HepG2 (cell line): ENCODE data around the gene GLOD5. TPM values are rescaled to one million over a fixed set of nuclear protein-coding genes. Genes with fewer than 3 reads are reported as not detected.

Experiments
- ATAC-seq: fragments of 200-7000 bp; cut with Tn5 transposase; 3 replicates; pipeline ENCODE4 v1.9.1; 2020; ENCODE audit warnings: mild to moderate bottlenecking, moderate library complexity
- BruUV-seq: library from RNA; stranded (reverse); fragments of 400-500 nt; replicated peaks from 2 replicates; lab custom pipeline; 2021; lab: Mats Ljungman, UMichigan
- CTCF ChIA-PET: fragments of 300-600 bp; formaldehyde crosslinking; extraction: SDS; loops from one replicate; lab custom pipeline; 2021; ENCODE audit warnings: low total read pairs, inconsistent platforms, low intra/inter-chr PET ratio; lab: Yijun Ruan, JAX
- POLR2A ChIA-PET: fragments of 350-600 bp; sonication (Branson Sonifier 250); formaldehyde crosslinking; loops from one replicate; lab custom pipeline; 2020; ENCODE audit warnings: antibody characterized with exemption, inconsistent platforms; lab: Yijun Ruan, JAX
- DNase-seq: peaks from one replicate; pipeline ENCODE4 v3.0.0-alpha.2; 2015; ENCODE audit warnings: low spot score
- FAIRE-seq: peaks from 3 replicates; lab custom pipeline; 2011; peaks lifted over from hg19 to GRCh38; lab: Jason Lieb, UNC
- H2AFZ ChIP-seq: one replicate; pipeline ENCODE4 v1.6.1; 2011; ENCODE audit warnings: low read length, inconsistent platforms
- H3K27ac ChIP-seq: fragments of 300-600 bp; 3 replicates; pipeline ENCODE4 v1.8.0; 2011; ENCODE audit warnings: mixed run types, mild to moderate bottlenecking, mixed read lengths, low read length, inconsistent platforms; ENCODE audit not compliant: insufficient read depth; ENCODE audit errors: extremely low read length
- H3K27me3 ChIP-seq, 2 experiments: fragments of 200-600 bp in 1 of 2; 2 replicates in 1 of 2; 3 replicates in 1 of 2; pipeline versions ENCODE4 v1.6.0 to v1.8.0; 2011; ENCODE audit warnings: low read length in 2 of 2, mild to moderate bottlenecking in 2 of 2, moderate library complexity in 2 of 2, inconsistent platforms in 1 of 2; ENCODE audit not compliant: insufficient read depth in 2 of 2, control insufficient read depth in 1 of 2
- H3K36me3 ChIP-seq, 2 experiments: fragments of 200-600 bp in 1 of 2; replicated peaks in 1 of 2; 2 replicates in 1 of 2; 3 replicates in 1 of 2; pipeline versions ENCODE4 v1.5.1 to v1.8.0; 2011; ENCODE audit warnings: low read length in 2 of 2, inconsistent platforms in 1 of 2; ENCODE audit not compliant: insufficient read depth in 2 of 2, control insufficient read depth in 1 of 2
- H3K4me1 ChIP-seq: 2 replicates; pipeline ENCODE4 v1.5.1; 2012; ENCODE audit warnings: low read length, inconsistent platforms; ENCODE audit not compliant: insufficient read depth
- H3K4me2 ChIP-seq: 2 replicates; pipeline ENCODE4 v1.6.0; 2011; ENCODE audit warnings: low read depth, low read length, inconsistent platforms
- H3K4me3 ChIP-seq, 3 experiments: fragments of 200-600 bp in 1 of 3; sonication (generic), shearing (Covaris generic) in 1 of 3; replicated peaks in 1 of 3; 2 replicates each; pipeline ENCODE4 v1.5.1; 2011 to 2016; ENCODE audit warnings: low read length in 3 of 3, inconsistent platforms in 2 of 3, low read depth in 2 of 3, mild to moderate bottlenecking in 2 of 3, control low read depth in 1 of 3, mixed read lengths in 1 of 3; ENCODE audit not compliant: insufficient read depth in 1 of 3
- H3K79me2 ChIP-seq: one replicate; pipeline ENCODE4 v1.6.1; 2011; ENCODE audit warnings: low read length, inconsistent platforms; ENCODE audit not compliant: insufficient read depth
- H3K9ac ChIP-seq: 2 replicates; pipeline ENCODE4 v1.6.0; 2011; ENCODE audit warnings: mild to moderate bottlenecking, low read depth, low read length, inconsistent platforms; ENCODE audit not compliant: insufficient read depth
- H3K9me3 ChIP-seq: 2 replicates; pipeline ENCODE4 v1.5.1; 2012; ENCODE audit warnings: mild to moderate bottlenecking, low read length
- H4K20me1 ChIP-seq: 2 replicates; pipeline ENCODE4 v1.6.0; 2011; ENCODE audit warnings: inconsistent platforms, mild to moderate bottlenecking, low read length, moderate library complexity; ENCODE audit not compliant: insufficient read depth
- ATF7-NPFF ChIP-seq: sonication (generic); formaldehyde crosslinking; IDR thresholded peaks from 2 replicates; pipeline ENCODE4 v1.8.1; 2023; ENCODE audit warnings: mild to moderate bottlenecking, low read depth, missing genetic modification reagents, moderate library complexity
- ERF ChIP-seq: IDR thresholded peaks from 2 replicates; pipeline ENCODE4 v1.6.1; 2018; ENCODE audit warnings: missing biosample characterization, missing genetic modification reagents
- KLF13 ChIP-seq: sonication (generic); formaldehyde crosslinking; IDR thresholded peaks from 2 replicates; pipeline ENCODE4 v1.4.0; 2020; ENCODE audit warnings: mild to moderate bottlenecking, missing genetic modification reagents
- MATR3 ChIP-seq: sonication (generic); formaldehyde crosslinking; IDR thresholded peaks from 2 replicates; pipeline ENCODE4 v1.4.0; 2020; ENCODE audit warnings: missing genetic modification reagents
- MBD4 ChIP-seq: IDR thresholded peaks from 2 replicates; pipeline ENCODE4 v1.6.1; 2012; ENCODE audit warnings: low read length, inconsistent platforms, borderline replicate concordance
- NCOR1 ChIP-seq: fragments of 200-600 bp; sonication (generic); IDR thresholded peaks from 2 replicates; pipeline ENCODE4 v1.7.0; 2017; ENCODE audit warnings: antibody characterized with exemption, low read length, borderline replicate concordance
- RELA ChIP-seq: sonication (generic); formaldehyde crosslinking; IDR thresholded peaks from 2 replicates; pipeline ENCODE4 v1.4.0; 2020; ENCODE audit warnings: missing genetic modification reagents
- RXRA ChIP-seq: sonication (generic); formaldehyde crosslinking; IDR thresholded peaks from 2 replicates; pipeline ENCODE4 v1.5.1; 2020; ENCODE audit warnings: missing genetic modification reagents
- SP4 ChIP-seq: sonication (generic); formaldehyde crosslinking; IDR thresholded peaks from 2 replicates; pipeline ENCODE4 v1.8.1; 2023; ENCODE audit warnings: mild to moderate bottlenecking, missing genetic modification reagents
- TEF ChIP-seq: sonication (generic); formaldehyde crosslinking; IDR thresholded peaks from 2 replicates; pipeline ENCODE4 v1.5.0; 2020; ENCODE audit warnings: missing genetic modification reagents
- ZNF12 ChIP-seq: sonication (generic); formaldehyde crosslinking; IDR thresholded peaks from 2 replicates; pipeline ENCODE4 v1.5.0; 2020; ENCODE audit warnings: missing genetic modification reagents
- ZNF3 ChIP-seq: IDR thresholded peaks from 2 replicates; pipeline ENCODE4 v1.7.0; 2017; ENCODE audit warnings: inconsistent platforms
- ZNF44 ChIP-seq: sonication (generic); formaldehyde crosslinking; IDR thresholded peaks from 2 replicates; pipeline ENCODE4 v1.5.1; 2020; ENCODE audit warnings: mild to moderate bottlenecking, missing genetic modification reagents
- ZNF770 ChIP-seq: sonication (generic); formaldehyde crosslinking; IDR thresholded peaks from 2 replicates; pipeline ENCODE4 v1.5.0; 2020; ENCODE audit warnings: mild to moderate bottlenecking, missing genetic modification reagents
- WGBS: methylation state at CpG from one replicate; pipeline ENCODE4 v1.1.6; 2017; ENCODE audit warnings: low lambda C conversion rate; 5-methylcytosine and 5-hydroxymethylcytosine counted together
- in situ Hi-C: cut with HindIII; loops from 2 replicates; pipeline ENCODE4 v1.10.0; 2017; ENCODE audit warnings: low pct_unique_long_range_greater_than_20kb; ENCODE audit not compliant: extremely low pct_ligation_motif_present
- intact Hi-C: fragments of 100-400 bp; cut with micrococcal nuclease; formaldehyde crosslinking; loops from one replicate; pipeline ENCODE4 v1.10.0; 2022; ENCODE audit not compliant: unreplicated experiment
- polyA plus RNA-seq, 8 experiments: library from polyadenylated mRNA; depleted of rRNA in 3 of 8; stranded (reverse) in 7 of 8; unstranded in 1 of 8; fragments of >200 nt; fragmentation: Illumina TruSeq in 4 of 8; extraction: Trizol in 4 of 8; gene quantifications; 2 replicates each; pipeline versions ENCODE4 v1.2.1 to v1.2.3, GENCODE V29; 2011 to 2016; ENCODE audit warnings: low read depth in 4 of 8, missing spikeins in 1 of 8, mixed read lengths in 1 of 8; ENCODE audit not compliant: insufficient read depth in 1 of 8
- total RNA-seq, 5 experiments: library from RNA; depleted of rRNA; stranded (reverse); fragments of >200 nt; fragmentation: Illumina TruSeq; extraction: Trizol; gene quantifications; 2 replicates each; pipeline ENCODE4 v1.2.3, GENCODE V29; 2016; ENCODE audit warnings: low read depth in 1 of 5
- TF ChIP-seq, protein P1 (sequence below): sonication (generic); formaldehyde crosslinking; IDR thresholded peaks from 2 replicates; pipeline ENCODE4 v1.5.1; 2020; ENCODE audit warnings: mild to moderate bottlenecking, missing genetic modification reagents, moderate library complexity
- TF ChIP-seq, protein P2 (sequence below): sonication (generic); formaldehyde crosslinking; IDR thresholded peaks from 2 replicates; pipeline ENCODE4 v1.8.0; 2022; ENCODE audit warnings: mild to moderate bottlenecking, missing genetic modification reagents, moderate library complexity
- TF ChIP-seq, protein P3 (sequence below): sonication (generic); formaldehyde crosslinking; IDR thresholded peaks from 2 replicates; pipeline ENCODE4 v1.5.0; 2020; ENCODE audit warnings: missing genetic modification reagents, mild to moderate bottlenecking, borderline replicate concordance

The GLOD5 gene
- total and polyA plus RNA-seq, 2 of the 13 experiments (the other 11 are each of a cell fraction or from before 2014, with no cell fraction given) = 0.93 to 1.3 TPM

DNA sequence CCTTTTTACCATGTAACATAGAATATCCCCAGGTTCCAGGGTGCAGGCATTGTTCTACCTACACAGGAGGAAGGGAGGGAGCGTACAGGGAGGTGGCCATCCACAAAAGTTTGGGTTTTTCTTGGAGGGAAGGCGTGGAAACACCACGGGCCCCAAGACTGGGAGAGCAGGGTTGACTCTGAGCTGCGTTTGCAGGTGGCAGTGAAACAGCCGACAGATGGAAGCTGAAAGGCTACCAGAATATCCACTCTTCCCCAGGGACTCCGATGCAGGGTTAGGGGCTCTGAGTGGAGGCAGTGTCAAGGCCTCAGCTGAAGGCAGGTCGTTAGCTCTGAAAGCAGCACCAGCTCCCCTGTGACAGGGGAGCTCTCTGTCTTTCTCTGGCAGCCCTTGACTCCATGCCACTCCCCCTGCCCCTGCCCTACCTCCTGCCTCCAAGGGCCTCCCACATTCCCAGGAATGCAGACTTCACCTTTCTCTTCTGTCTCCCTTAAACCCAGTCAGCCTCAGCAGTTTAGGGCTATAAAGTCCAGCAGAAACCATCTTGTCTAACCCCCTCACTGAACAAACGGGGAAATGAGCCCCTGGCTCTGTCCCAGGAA lies 14.0 kb upstream of the GLOD5 start:
- ATAC-seq (no peak), FAIRE-seq (no peak), DNase-seq (no peak)
- ChIA-PET CTCF (no interaction called here), POLR2A (interaction anchor here (2.7 kb wide), 1 partner anchor 10 kb away, joined by 12 read pairs; no protein-coding TSS in a partner anchor)
- Histone ChIP-seq H3K4me1 (peaks cover 17% of the 10 kb centered on the region), H3K4me3 (no peak overlapping the region), H2AFZ (no peak overlapping the region), H3K27me3 (no peaks in the 10 kb centered on the region), H3K36me3 (no peaks in the 10 kb centered on the region), H3K9me3 (no peaks in the 10 kb centered on the region), H3K4me2 (no peak overlapping the region; the same call in 1 of the 2 replicates), H4K20me1 (no peaks in the 10 kb centered on the region), H3K79me2 (no peaks in the 10 kb centered on the region), H3K9ac (no peak overlapping the region), H3K27ac (no peak overlapping the region)
- intact Hi-C loops (no loop called here), in situ Hi-C loops (no loop called here)
- no TSS peak for BruUV-seq
- WGBS = 55% methylated on average over 6 of the region's 8 CpGs
- TF ChIP-seq, protein P1, sequence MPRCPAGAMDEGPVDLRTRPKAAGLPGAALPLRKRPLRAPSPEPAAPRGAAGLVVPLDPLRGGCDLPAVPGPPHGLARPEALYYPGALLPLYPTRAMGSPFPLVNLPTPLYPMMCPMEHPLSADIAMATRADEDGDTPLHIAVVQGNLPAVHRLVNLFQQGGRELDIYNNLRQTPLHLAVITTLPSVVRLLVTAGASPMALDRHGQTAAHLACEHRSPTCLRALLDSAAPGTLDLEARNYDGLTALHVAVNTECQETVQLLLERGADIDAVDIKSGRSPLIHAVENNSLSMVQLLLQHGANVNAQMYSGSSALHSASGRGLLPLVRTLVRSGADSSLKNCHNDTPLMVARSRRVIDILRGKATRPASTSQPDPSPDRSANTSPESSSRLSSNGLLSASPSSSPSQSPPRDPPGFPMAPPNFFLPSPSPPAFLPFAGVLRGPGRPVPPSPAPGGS (CRISPR knock-in tag) = no peak
- TF ChIP-seq MBD4 (no peak), ERF (CRISPR knock-in tag) (no peak), ZNF3 (CRISPR knock-in tag) (no peak), ATF7-NPFF (CRISPR knock-in tag) (no peak), NCOR1 (no peak), RELA (no peak), TEF (CRISPR knock-in tag) (no peak), ZNF770 (no peak), RXRA (CRISPR knock-in tag) (no peak), SP4 (CRISPR knock-in tag) (no peak), ZNF12 (no peak), MATR3 (CRISPR knock-in tag) (no peak), ZNF44 (CRISPR knock-in tag) (no peak), KLF13 (CRISPR knock-in tag) (no peak)
- TF ChIP-seq, protein P2, sequence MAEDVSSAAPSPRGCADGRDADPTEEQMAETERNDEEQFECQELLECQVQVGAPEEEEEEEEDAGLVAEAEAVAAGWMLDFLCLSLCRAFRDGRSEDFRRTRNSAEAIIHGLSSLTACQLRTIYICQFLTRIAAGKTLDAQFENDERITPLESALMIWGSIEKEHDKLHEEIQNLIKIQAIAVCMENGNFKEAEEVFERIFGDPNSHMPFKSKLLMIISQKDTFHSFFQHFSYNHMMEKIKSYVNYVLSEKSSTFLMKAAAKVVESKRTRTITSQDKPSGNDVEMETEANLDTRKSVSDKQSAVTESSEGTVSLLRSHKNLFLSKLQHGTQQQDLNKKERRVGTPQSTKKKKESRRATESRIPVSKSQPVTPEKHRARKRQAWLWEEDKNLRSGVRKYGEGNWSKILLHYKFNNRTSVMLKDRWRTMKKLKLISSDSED (CRISPR knock-in tag) = no peak
- TF ChIP-seq, protein P3, sequence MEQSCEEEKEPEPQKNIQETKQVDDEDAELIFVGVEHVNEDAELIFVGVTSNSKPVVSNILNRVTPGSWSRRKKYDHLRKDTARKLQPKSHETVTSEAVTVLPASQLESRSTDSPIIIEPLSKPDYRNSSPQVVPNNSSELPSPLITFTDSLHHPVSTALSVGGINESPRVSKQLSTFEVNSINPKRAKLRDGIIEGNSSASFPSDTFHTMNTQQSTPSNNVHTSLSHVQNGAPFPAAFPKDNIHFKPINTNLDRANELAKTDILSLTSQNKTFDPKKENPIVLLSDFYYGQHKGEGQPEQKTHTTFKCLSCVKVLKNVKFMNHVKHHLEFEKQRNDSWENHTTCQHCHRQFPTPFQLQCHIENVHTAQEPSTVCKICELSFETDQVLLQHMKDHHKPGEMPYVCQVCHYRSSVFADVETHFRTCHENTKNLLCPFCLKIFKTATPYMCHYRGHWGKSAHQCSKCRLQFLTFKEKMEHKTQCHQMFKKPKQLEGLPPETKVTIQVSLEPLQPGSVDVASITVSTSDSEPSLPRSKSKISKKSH (CRISPR knock-in tag) = no peak
